NCI-H2196 (cell line): ENCODE measurements around the gene SMAD9.

Experiments
- DNase-seq: peaks from one replicate; lab custom pipeline; 2025; ENCODE audit not compliant: unreplicated experiment; lab: John Stamatoyannopoulos, UW

Gene SMAD9

DNA sequence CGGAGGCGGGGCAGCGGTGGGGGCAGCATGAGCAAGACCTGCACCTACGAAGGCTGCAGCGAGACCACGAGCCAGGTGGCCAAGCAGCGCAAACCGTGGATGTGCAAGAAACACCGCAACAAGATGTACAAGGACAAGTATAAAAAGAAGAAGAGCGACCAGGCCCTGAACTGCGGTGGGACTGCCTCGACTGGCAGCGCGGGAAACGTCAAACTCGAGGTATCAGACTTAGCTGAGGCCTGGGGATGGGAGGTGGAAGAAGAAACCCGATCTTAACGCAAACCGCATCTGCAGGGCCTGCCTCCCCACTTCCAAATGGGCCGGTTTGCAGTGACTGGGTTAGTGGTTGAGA is 100.3 kb downstream of the SMAD9 start:
- no peak for DNase-seq

DNA sequence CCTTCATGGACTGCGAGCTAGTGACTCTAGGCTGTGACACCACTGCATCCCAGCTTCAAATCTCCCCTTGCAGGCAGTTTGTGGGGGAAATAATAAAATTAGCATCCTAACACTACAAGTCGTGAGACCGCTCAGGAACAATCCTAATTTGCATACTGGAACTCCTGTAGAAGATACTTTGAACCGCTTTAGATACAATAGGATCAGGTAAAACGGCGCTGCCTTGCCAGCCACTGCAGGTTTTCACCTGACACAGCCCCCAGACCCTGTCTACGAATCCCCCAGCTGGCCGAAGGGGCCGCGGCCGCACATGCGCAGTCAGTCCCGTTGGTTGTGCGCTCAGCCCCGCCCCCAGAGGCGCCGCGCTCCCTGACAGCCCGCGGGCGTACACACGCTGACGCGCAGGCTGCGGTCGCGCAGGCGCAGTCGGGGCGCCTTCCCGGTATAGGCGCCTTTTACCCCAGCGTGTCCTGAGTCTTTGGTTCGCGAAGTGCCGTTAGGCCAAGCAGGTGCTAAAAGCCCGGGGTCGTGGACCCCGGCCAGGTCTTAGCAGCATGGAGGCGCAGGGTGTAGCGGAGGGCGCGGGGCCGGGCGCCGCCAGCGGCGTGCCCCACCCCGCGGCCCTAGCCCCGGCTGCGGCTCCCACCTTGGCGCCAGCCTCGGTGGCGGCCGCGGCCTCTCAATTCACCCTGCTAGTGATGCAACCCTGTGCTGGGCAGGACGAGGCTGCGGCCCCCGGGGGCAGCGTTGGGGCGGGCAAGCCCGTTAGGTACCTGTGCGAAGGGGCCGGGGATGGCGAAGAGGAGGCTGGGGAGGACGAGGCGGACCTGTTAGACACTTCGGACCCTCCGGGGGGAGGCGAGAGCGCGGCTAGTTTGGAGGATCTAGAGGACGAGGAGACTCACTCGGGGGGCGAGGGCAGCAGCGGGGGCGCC is 101.0 kb downstream of the SMAD9 start, which contains the start of gene RFXAP:
TSS of gene RFXAP (plus strand) at position 419 of the 935 bp plus-strand sequence. CDS start at position 555, 136 bp downstream.
- DNase-seq = peak; percentile 81

GRCh38 chr13:36817996-36818803 is 101.8 kb downstream of the SMAD9 start:
- no peak for DNase-seq

GRCh38 chr13:36815062-36815461 is 105.0 kb downstream of the SMAD9 start:
- no peak for DNase-seq

DNA sequence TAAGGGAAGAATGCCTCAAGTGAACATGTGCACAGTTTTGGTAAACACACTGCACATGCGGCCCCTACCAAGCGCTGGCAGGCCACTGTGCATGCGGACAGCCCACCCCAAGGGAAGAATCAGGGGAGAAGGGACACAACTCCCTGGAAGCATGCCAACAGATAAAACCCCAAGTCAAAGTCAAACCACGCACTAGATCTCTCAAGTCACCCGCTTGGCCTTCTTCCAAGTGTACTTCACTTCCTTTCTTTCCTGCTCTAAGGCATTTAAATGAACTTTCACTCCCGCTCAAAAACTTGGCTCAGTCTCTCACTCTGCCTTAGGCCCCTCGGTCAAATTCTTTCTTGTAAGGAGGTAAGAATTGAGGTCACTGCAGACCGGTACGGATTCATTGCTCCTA is 105.6 kb downstream of the SMAD9 start:
- no peak for DNase-seq

DNA sequence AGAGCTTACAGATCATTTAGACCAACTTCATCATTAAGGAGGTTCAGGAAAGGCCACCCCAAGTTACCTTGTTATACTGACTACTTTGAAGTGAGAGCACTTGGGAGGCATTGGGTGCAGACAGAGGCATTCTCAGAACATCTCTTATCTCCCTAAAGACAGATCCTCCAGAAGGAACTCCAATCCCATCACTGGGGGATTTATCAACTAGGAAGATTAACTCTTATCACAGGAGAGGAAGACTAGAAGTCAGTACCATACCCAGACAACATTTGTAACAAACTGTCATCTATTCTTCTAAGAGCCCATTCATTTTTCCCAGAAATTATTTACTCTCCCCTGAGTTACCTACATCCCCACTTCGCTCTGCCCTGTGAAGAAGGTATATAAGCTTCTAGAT is 106.8 kb downstream of the SMAD9 start:
- DNase-seq = no peak

GRCh38 chr13:36807616-36808015 is 112.4 kb downstream of the SMAD9 start:
- no peak for DNase-seq

DNA sequence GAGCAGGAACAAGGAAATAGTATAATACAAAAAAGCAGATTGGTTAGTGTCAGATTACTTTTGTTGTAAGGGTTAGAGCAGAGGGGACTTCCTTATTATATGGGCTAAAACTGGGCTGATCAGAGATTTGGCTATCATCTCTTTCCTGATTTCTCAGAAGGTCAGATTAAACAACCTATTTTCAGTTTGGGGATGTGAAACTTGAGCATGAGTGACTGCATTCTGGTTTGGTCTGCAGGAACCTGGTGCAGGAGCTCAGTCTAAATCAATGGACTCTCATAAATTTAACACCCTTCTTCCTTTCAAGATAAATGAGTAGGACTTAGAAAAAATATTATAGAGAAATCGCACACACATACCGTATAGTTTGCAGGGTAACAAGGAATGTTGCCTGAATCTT is 113.9 kb downstream of the SMAD9 start:
- no peak for DNase-seq

DNA sequence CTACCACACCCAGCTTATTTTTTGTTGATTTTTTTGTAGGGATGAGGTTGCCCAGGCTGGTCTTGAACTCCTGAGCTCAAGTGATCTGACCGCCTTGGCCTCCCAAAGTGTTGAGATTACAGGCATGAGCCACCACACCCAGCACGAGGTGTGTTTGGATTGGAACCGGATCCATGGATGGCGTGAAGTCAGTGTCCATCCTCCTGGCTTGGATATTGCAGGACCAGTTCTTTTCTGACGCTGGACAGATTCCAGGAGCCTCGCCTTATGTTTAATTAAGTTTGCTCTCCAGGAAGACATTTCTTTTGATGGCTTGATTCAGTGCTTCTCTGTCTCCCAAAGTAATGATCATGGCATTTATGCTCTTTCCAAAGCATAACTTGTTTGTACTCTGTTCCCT is 115.5 kb downstream of the SMAD9 start:
- no peak for DNase-seq

DNA sequence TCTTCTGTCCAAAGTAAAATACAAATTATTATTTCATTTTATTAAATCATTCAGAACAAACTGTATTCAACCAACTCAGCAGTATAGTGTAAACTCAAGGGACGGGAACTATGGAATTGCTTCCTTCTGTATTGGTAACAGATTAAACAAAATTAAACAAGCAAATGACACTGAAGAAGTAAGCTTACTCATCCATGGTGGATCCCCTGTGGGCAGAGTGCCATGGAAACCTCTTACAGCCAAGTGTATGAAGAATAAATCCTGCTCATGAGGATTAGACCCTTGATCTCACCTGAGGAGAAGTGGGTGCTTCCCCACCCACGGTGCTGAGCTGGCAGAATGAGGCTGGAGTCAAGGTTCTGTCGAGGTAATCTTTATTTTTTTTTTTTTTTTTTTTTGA is 119.0 kb downstream of the SMAD9 start:
- no peak for DNase-seq

DNA sequence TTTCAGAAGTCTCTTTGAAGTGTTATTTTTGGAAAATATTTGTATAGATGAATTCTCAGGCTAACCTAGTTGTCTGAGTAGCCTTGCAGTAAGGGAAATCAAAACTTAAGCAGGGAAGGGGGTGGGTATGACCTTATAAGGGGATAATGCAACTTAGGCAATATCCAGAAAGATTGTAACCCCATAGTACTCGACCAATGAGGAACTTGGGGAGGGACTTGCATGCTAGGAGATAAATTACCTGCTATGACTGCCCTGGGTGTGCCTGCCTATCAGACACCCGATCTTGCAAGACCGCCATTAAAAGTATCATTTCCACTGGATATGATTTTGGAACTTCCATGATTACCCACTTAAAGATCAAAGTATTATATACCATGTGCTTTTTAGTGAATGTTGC is 124.0 kb downstream of the SMAD9 start:
- DNase-seq = no peak

DNA sequence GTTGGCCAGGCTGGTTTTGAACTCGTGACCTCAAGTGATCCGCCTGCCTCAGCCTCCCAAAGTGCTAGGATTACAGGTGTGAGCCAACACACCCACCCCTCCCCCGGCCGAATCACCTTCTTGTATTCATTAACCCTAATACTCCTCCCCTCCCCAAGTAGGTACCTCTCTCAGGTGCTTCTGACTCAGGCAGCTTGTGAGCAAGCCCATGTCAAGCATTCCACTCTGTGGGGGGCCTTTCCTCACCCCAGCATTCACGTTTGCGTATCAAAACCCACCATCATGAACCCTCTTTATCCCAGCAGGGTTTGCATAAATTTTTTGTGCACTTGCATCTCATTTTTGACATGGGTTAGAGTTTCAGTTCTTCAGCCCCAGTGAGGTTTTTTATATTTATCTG is 124.6 kb downstream of the SMAD9 start:
- DNase-seq = no peak
